GM21360 (cell line): ENCODE results near the gene SIGLEC1.

Experiments
- ATAC-seq: cut with Tn5 transposase; IDR thresholded peaks from one replicate; pipeline ENCODE4 v1.9.1; 2021; ENCODE audit warnings: mild to moderate bottlenecking, moderate library complexity; ENCODE audit not compliant: unreplicated experiment

Gene SIGLEC1

GRCh38 chr20:3744806-3745685 is 32.6 kb upstream of the SIGLEC1 start:
- peak; percentile 48 for ATAC-seq

DNA sequence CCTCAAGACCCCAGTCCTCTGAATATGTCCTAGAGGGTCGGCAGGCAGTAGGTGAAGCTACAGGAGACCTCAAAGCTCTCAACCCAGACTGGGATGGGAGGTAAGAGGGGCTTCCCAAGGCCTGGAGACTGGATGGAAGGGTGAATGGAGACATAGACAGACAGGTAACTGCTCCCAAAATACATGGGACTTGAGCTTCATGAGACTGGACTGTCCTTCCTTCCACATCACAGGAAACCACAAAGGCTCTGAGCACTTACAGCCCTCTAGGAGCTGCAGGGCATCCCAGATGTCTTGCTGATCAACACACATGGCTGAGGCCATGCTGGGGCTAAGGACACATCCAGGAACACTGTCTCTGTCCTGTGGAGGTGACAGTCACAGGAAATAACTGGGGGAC is 31.6 kb upstream of the SIGLEC1 start:
- no peak for ATAC-seq

DNA sequence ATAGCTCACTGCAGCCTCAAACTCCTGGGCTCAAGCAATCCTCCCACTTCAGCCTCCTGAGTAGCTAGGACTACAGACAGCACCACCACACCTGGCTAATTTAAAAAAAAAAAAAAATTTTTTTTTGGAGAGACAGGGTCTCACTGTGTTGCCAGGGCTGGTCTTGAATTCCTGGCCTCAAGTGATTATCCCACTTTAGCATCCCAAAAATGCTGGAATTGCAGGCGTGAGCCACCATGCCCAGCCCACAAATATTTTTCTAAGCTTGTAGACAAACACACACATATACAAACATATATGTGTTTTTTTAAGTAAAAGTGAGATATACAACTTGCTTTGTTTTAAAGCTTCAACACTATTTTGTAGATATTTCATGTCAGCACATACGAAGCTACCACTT is 30.9 kb upstream of the SIGLEC1 start:
- no peak for ATAC-seq

GRCh38 chr20:3741836-3742458 is 29.5 kb upstream of the SIGLEC1 start:
- no peak for ATAC-seq

- ATAC-seq, result no peak
Observed at GRCh38 chr20:3740615-3741301, 28.4 kb upstream of the SIGLEC1 start.

GRCh38 chr20:3739926-3740451 is 27.6 kb upstream of the SIGLEC1 start:
- no peak for ATAC-seq

DNA sequence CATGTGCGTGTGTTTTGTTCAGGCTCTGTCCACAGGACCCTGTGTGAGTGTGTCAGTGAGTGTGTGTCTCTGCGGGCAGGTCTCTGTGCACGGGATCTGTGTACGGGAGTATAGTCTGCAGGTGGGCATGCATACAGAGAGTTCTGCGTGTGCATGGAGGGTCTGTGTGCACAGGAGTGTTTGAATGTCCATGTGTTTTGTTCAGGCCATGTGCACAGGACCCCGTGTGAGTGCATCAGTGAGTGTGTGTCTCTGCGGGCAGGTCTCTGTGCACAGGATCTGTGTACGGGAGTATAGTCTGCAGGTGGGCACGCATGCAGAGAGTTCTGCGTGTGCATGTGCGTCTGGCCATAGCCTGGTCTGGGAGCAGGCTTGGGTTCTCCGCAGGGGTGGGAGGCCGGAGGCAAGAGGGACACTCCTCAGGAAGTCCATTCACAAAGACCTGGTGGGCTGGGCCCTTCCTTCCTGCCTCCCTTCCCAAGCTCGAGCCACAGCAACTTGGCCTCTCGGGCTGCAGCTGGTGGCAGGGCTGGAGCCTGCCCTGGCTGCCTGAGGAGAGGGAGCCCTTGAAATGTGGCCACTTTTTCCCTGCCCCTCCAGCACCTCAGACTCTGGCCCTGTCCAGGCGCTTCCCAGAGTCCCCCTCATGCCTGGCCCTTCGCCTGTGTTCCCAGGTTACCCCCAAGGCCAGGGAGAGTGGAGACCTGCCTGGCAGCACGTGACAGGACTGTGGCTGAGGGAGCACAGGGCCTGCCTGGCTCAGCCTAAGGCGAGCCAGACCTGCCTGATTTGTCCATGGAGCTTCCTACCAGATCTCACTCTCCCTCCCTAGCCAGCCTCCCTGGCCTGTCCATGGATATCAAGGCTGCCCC is 26.9 kb upstream of the SIGLEC1 start:
- no peak for ATAC-seq

GRCh38 chr20:3738111-3739053 is 26.0 kb upstream of the SIGLEC1 start:
- ATAC-seq, result no peak

DNA sequence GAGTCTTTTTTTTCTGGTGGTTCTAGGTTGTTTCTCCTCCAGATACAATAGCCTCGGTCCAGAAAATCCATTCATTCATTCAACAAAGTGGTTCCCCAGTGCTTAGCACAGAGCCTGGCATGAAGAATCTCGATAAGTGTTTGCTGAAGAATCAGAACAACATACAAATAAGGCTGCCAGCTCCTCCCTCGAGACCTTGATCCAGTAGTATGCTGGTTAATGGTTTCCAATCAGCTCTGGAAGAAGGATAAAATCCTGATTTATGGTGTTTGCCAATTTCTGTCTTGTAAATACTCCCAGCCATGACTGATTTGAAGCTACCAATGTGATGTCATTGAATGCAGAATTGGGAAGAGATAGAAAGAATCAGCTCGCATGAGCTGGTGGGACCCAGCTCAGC is 23.4 kb upstream of the SIGLEC1 start:
- ATAC-seq, result no peak

- ATAC-seq, result no peak
Observed at GRCh38 chr20:3734111-3734843, 21.9 kb upstream of the SIGLEC1 start.

DNA sequence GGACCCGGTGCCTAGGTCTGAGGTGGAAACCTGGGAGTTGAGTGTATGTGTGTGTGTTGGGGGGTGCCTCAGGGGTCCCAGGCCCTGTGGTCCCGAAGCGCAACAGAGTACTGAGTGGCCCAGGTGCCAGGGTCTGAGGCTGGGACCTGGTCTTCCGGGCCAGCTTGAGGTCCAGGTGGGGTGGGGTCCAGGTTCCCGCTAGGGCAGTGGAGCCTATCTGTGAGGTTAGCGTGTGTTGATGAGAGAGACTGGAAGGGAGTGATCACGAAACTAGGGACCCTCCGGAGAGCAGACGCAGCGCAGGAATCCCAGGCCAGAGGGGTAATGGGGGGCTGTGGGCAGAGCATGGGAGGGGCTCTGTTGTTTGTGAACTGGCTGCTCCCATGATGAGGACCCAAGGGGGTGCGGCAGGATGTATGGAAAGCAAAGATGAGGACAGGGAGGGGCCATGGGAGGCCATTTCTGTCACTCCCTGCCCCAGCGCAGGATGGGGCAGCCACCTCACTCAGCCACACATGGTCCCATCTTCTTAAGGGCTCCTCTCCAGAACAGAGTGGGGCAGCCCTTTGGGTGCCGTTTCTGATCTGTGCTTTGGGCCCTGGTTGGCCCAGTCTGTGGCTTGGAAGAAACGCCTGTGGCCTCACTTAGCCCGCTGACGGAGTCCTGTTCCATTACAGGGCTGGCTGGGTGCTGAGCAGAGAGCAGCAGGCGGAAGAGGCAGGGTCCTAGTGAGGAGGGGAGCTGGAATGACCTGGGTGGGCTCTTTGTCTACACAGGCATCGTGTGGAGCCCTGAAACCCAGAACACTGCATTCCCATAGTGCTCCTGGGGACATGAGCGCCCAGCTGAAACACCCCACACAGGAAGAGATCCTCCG is 21.0 kb upstream of the SIGLEC1 start:
- ATAC-seq, result no peak

GRCh38 chr20:3732327-3733118 is 20.1 kb upstream of the SIGLEC1 start, which contains the start of gene HSPA12B:
Gene HSPA12B (plus strand): TSS chr20:3732685. CDS start chr20:3738675, 5,990 bp downstream.
- ATAC-seq, result no peak

DNA sequence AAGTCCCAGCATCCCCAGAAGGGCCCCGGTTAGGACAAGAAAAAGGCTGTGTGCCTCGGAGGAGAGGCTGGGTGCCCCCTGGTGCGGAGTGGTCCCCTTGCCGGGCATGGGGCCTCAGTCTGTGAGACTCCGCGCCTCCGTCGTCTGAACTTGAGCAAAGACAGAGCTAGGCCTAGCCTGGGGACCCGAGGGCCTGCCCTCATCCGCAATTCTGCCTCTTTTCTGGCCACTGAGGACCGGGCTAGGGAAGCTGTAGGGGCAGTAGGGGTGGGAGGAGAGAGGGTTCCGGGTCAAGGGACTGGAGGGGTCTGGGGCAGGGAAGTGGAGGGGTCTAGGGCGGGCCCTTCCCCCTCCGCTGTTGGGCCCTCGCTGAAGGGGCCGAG is 19.5 kb upstream of the SIGLEC1 start:
- ATAC-seq, result no peak

GRCh38 chr20:3730803-3731672 is 18.6 kb upstream of the SIGLEC1 start:
- no peak for ATAC-seq

DNA sequence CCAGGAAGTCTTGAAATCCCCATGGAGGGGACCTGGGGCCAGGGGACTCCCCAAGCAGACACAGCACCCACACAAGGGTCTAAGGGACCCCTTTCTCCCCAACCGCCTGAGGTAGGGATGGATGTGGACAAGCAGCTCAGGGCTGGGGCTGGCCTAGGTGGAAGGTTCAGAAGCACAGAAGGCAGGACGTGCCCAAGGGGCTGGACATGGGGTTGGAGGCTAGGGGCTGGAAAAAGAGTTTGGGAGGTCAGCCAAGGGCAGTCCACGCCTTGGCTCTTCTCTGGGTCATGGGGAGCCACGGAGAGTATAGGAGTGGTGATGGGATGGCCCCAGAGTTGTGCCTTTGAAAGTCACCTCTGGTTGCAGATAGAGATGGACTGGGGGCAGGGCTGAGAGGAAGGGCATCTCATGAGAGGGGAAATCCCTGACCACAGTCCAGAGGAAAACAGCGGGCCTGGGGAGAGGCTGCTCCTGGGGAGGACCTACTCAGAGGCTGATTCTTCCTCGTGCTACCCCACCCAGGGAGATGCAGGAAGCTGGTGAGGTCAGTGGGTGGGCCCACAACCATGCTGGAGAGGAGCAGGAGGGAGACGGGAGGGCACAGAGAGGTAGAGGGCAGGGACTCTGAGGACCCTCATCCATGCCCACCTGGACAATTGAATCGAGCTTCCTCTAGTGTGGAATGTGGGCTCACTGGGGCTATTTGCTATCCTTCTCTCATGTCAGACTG is 17.6 kb upstream of the SIGLEC1 start:
- ATAC-seq, result no peak
